Measurements from ENCODE around the gene HGFAC.

DNA sequence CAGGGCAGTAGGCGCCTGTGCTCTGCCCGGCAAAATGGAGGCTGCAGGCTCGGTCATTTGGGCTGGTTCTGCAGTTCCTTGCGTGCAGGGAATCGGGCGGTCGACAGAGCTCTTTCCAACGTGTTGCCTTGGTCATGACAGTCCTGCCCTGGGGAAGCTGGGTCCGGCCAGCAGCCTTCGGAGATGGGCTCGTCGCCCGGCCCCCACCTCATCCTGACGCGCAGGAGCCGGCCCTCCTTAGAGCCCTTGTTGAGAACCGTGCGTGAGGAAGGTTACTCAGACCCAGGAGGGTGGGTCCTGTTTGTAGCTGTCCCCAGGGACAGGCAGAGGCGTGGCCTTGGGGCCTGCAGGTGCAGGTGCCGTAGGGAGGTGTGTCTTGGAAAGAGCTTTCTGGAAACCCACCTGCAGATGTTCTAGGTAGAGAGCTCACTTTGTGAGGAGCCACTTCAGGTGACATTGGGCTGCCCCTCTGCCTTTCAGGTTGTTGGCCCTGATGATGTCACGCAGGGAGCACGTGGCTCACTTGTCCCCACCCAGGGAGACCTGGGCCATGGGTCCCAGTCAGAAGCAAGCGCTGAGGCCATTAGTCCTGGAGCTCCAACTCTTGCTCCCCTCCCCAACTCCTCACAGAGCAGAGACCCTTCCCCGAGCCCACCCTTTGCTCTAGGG lies 15.2 kb upstream of the HGFAC start:
- TF ChIP-seq EZH2 (IDR thresholded peaks at IDR 0.05) (no peak), POLR2AphosphoS5 (IDR thresholded peaks at IDR 0.05; ENCODE audit: borderline replicate concordance, low read depth, low read length) (no peak)

All from SK-N-MC (cell line).